SIG-M5 treated with dmso at 0.1 percent for 504 hours (cell line): ENCODE data around the gene SP7.

ENCODE experiments used
- DNase-seq: peaks from one replicate; lab custom pipeline; 2025; ENCODE audit not compliant: unreplicated experiment; lab: John Stamatoyannopoulos, UW

SP7 gene

DNA sequence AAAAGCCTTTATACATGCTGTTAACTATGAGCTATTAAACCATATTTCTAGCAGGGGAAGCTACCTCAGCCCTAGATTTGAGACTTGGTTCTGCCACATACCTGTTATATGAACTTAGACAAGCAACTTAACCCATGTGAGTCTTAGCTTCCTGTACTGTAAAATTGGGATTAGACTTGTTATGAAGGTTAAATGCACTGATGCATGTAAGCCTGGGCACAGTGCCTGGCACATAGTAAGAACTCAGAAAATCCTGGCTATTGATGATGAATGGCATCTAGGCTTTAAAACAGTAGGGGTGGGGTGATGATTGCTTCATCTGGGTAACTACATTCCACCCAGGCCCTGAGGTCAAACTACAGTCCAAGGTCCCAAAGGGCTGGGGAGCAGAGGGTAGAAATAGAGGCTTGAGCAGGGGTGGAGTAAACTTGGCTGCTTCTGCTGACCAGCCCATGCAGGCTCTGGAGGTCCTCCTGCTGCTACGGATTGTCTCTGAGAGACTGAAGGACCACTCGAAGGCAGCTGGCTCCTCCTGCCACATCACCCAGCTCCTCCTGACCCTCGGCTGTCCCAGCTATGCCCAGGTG is 56.8 kb downstream of the SP7 start:
- DNase-seq = no peak

DNA sequence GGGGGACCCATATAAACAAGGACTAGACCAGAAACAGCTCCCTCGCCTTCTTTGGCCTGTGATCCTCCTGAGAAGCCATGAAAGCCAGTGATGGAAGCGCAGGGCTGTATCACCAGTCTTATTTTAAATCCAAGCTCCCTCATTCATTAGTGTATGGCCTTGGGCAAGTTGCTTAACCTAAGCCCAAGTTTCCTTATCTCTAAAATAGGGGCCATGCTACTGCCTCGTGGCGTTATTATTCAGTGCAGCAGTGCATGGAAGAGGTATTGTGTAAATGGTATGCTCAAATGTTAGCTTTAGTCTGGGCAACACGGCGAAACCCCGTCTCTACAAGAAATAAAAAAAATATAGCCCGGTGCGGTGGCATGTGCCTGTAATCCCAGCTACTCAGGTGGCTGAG is 58.2 kb downstream of the SP7 start:
- no peak for DNase-seq
